ENCODE data around the gene C1orf159. TPM values are rescaled to one million over a fixed set of nuclear protein-coding genes. Genes with fewer than 3 reads are reported as not detected.
A peak's percentile ranks its signal among the peaks of the same experiment; 100 is the strongest.

C1orf159 gene
- total and polyA plus RNA-seq, 2 donors (not counting 1 experiment from before 2014, with no cell fraction given) = 23.0 to 25.6 TPM

- H3K27ac Mint-ChIP-seq = peak overlapping the region; percentile 65
- DNase-seq = no peak
- H3K4me3 ChIP-seq (ENCODE audit: control extremely low read depth in 1 of 5, extremely low read depth in 1 of 5, insufficient read depth in 1 of 5, low read depth in 2 of 5, low read length in 4 of 5) = no peak overlapping the region
- H3K9me3 ChIP-seq (ENCODE audit: control extremely low read depth in 1 of 3, control insufficient read depth in 2 of 3, insufficient read depth in 1 of 3, low read length in 2 of 3) = peaks cover 0 to 29% (median 0%) of the 10 kb centered on the region in 3 donors
- no peak for ATAC-seq (ENCODE audit: low read depth)
- no peak overlapping the region for H3K27ac ChIP-seq (ENCODE audit: low read length in 2 of 2)
- intact Hi-C loops (cut with micrococcal nuclease) = loop anchor here (1.0 to 10.0 kb wide), 2 partner anchors 30 to 49 kb away; partner anchors contain the start of gene ISG15
- H3K4me2 ChIP-seq (replicated peaks; ENCODE audit: low read depth, low read length, poor library complexity, severe bottlenecking) = peak overlapping the region; percentile 69
- WGBS (ENCODE audit: insufficient coverage) = 58% methylated on average over 24 of the region's 24 CpGs
- H3K4me3 Mint-ChIP-seq = peak overlapping the region; percentile 81
- peaks cover 44 to 45% of the 10 kb centered on the region in 2 donors for H3K4me1 ChIP-seq (ENCODE audit: control insufficient read depth in 2 of 2, insufficient read depth in 2 of 2, low read length in 2 of 2)
- H3K27me3 ChIP-seq (replicated peaks in 1 of 4; ENCODE audit: control extremely low read depth in 1 of 4, control insufficient read depth in 3 of 4, insufficient read depth in 4 of 4, low read length in 3 of 4) = peaks cover 0 to 54% (median 29%) of the 10 kb centered on the region in 4 experiments
- peaks cover 12% of the 10 kb centered on the region for H4K20me1 ChIP-seq (ENCODE audit: control insufficient read depth, insufficient read depth, low read length, poor library complexity, severe bottlenecking)
- H2AFZ ChIP-seq (ENCODE audit: insufficient read depth, low read depth, low read length, poor library complexity, severe bottlenecking) = peak overlapping the region; percentile 48
- peaks cover 27% of the 10 kb centered on the region for H3K4me1 Mint-ChIP-seq
- ChIA-PET POLR2A (interaction anchor here (0.6 to 2.5 kb wide), 9 partner anchors 23 to 189 kb away, joined by 3 to 27 read pairs (median 3); partner anchors contain the start of genes C1orf159 and ISG15), CTCF (interaction anchor here (0.7 to 3.3 kb wide), 17 partner anchors 12 to 377 kb away, joined by 3 to 29 read pairs (median 5); partner anchors contain the start of genes AGRN, ISG15 and PERM1)
- H3K9ac ChIP-seq (ENCODE audit: low read length) = no peak overlapping the region
- H3K27me3 Mint-ChIP-seq = peaks cover 2% of the 10 kb centered on the region
- H3K36me3 ChIP-seq (replicated peaks in 1 of 2; ENCODE audit: control extremely low read depth in 1 of 2, control insufficient read depth in 1 of 2, extremely low read depth in 1 of 2, insufficient read depth in 2 of 2, low read length in 1 of 2) = no peaks in the 10 kb centered on the region
- TF ChIP-seq EZH2 (IDR thresholded peaks at IDR 0.05; ENCODE audit: borderline replicate concordance, insufficient read depth, low read depth, low read length, poor library complexity, severe bottlenecking) (no peak), CTCF (IDR thresholded peaks at IDR 0.05) (no peak)
- no peaks in the 10 kb centered on the region for H3K9me3 Mint-ChIP-seq (ENCODE audit: insufficient read depth)
- H3K79me2 ChIP-seq (ENCODE audit: control insufficient read depth, insufficient read depth, low read length) = no peaks in the 10 kb centered on the region
These were observed 52.5 kb downstream of the C1orf159 start for GRCh38 chr1:1063261-1063944.
